Gastrocnemius medialis (tissue), 4 donors: ENCODE data around the gene NFATC2IP. TPM values are rescaled to one million over a fixed set of nuclear protein-coding genes. Genes with fewer than 3 reads are reported as not detected.

ENCODE experiments used
- ATAC-seq, 2 donors: fragments of 150-250 bp; one replicate each; pipeline ENCODE4 v1.9.1; 2016
- DNase-seq, 2 donors: peaks; one replicate each; pipeline ENCODE4 v3.0.0-alpha.2; 2019
- H3K27ac ChIP-seq, 4 donors: fragments of 200-600 bp; sonication (generic); 1 replicate in 1 of 4; 2 replicates in 3 of 4; pipeline ENCODE4 v1.5.1; 2016 to 2018; ENCODE audit warnings: mild to moderate bottlenecking in 2 of 4, moderate library complexity in 1 of 4
- H3K27me3 ChIP-seq, 3 donors: fragments of 200-600 bp; sonication (generic) in 2 of 3; 1 replicate in 1 of 3; 2 replicates in 2 of 3; pipeline versions ENCODE4 v1.5.1 to v1.6.0; 2016 to 2019; ENCODE audit warnings: mild to moderate bottlenecking in 1 of 3, moderate library complexity in 1 of 3
- H3K36me3 ChIP-seq, 2 donors: fragments of 200-600 bp; sonication (generic) in 1 of 2; one replicate each; pipeline ENCODE4 v1.5.1; 2017 to 2018
- H3K4me1 ChIP-seq, 2 donors: fragments of 200-600 bp; sonication (generic) in 1 of 2; one replicate each; pipeline ENCODE4 v1.5.1; 2016 to 2017; ENCODE audit warnings: mild to moderate bottlenecking in 2 of 2
- H3K4me3 ChIP-seq, 4 donors: fragments of 200-600 bp; sonication (generic) in 3 of 4; 1 replicate in 1 of 4; 2 replicates in 3 of 4; pipeline ENCODE4 v1.5.1; 2016 to 2019; ENCODE audit warnings: mild to moderate bottlenecking in 2 of 4
- H3K9me3 ChIP-seq, 3 donors: fragments of 200-600 bp; sonication (generic) in 2 of 3; 1 replicate in 1 of 3; 2 replicates in 2 of 3; pipeline ENCODE4 v1.5.1; 2016 to 2019
- POLR2A ChIP-seq, 2 donors: fragments of 450-650 bp; IDR thresholded peaks; one replicate each; pipeline ENCODE4 v1.6.1; 2017; ENCODE audit warnings: antibody characterized with exemption in 2 of 2, mild to moderate bottlenecking in 2 of 2, moderate library complexity in 2 of 2
- in situ Hi-C, 4 donors: fragments of 200-750 bp; cut with MboI; loops; one replicate each; pipeline versions ENCODE4 v1.15.0 to v1.8.0; 2017; ENCODE audit warnings: low sequenced_read_pairs in 4 of 4
- intact Hi-C: fragments of 100-400 bp; cut with DNase I; formaldehyde crosslinking; loops from one replicate; pipeline ENCODE4 v1.15.1; 2023; ENCODE audit warnings: low total_unique reads
- total RNA-seq, 4 donors: library from RNA; depleted of rRNA; stranded (reverse); fragments of >200 nt; gene quantifications; one replicate each; pipeline versions ENCODE4 v1.1.0 to v1.2.3, GENCODE V29; 2016
- TF ChIP-seq, protein P1 (sequence below), 5 experiments: fragments of 450-650 bp in 3 of 5; fragments of 200-600 bp in 2 of 5; sonication (generic) in 2 of 5; IDR thresholded peaks in 4 of 5; conservative IDR thresholded peaks in 1 of 5; 1 replicate in 4 of 5; 2 replicates in 1 of 5; pipeline ENCODE4 v1.5.1; 2016 to 2019; ENCODE audit warnings: antibody characterized with exemption in 5 of 5, mild to moderate bottlenecking in 3 of 5, moderate library complexity in 3 of 5

NFATC2IP gene
- total RNA-seq, 4 donors from 2014 or later: 10.3 to 18.5 (median 14.2) TPM

DNA sequence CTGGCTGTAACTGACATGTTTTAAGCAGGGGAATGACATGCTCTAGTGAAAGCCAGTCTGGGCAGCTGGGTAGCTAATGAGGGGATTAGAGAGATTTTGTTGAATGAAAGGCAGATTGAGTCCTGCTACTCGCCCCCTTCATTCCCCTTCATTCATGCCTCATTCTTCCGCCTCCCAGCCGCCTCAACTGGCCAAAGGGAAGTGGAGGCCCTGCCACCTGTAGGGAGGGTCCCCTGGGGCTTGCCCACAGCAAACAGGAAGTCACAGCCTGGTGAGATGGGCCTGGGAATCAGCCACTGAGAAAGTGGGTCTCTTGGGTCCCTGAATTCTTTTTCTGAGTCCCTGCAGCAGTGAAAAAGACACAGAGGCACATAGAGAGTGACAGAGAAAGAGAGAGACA lies 20.1 kb upstream of the NFATC2IP start:
- Histone ChIP-seq H3K27me3 (no peaks in the 10 kb centered on the region), H3K27ac (no peak overlapping the region), H3K4me3 (no peak overlapping the region), H3K4me1 (peaks cover 4 to 5% of the 10 kb centered on the region in 2 donors), H3K36me3 (no peaks in the 10 kb centered on the region), H3K9me3 (no peaks in the 10 kb centered on the region)
- in situ Hi-C loops: no loop called here
- ATAC-seq (no peak), DNase-seq (no peak)
- TF ChIP-seq, protein P1, sequence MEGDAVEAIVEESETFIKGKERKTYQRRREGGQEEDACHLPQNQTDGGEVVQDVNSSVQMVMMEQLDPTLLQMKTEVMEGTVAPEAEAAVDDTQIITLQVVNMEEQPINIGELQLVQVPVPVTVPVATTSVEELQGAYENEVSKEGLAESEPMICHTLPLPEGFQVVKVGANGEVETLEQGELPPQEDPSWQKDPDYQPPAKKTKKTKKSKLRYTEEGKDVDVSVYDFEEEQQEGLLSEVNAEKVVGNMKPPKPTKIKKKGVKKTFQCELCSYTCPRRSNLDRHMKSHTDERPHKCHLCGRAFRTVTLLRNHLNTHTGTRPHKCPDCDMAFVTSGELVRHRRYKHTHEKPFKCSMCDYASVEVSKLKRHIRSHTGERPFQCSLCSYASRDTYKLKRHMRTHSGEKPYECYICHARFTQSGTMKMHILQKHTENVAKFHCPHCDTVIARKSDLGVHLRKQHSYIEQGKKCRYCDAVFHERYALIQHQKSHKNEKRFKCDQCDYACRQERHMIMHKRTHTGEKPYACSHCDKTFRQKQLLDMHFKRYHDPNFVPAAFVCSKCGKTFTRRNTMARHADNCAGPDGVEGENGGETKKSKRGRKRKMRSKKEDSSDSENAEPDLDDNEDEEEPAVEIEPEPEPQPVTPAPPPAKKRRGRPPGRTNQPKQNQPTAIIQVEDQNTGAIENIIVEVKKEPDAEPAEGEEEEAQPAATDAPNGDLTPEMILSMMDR (IDR thresholded peaks at IDR 0.05 in 4 of 5, conservative IDR thresholded peaks at IDR 0.05 in 1 of 5): no peak
- no peak for TF ChIP-seq POLR2A (IDR thresholded peaks at IDR 0.05)
- intact Hi-C loops: no loop called here

DNA sequence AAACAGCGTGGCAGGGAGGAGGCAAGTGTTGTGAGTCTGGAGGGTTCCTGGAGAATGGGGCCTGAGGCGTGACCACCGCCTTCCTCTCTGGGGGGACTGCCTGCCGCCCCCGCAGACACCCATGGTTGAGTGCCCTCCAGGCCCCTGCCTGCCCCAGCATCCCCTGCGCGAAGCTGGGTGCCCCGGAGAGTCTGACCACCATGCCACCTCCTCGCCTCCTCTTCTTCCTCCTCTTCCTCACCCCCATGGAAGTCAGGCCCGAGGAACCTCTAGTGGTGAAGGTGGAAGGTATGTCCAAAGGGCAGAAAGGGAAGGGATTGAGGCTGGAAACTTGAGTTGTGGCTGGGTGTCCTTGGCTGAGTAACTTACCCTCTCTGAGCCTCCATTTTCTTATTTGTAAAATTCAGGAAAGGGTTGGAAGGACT lies 18.9 kb upstream of the NFATC2IP start, which contains the start of gene CD19:
Gene CD19 (plus strand): TSS at position 171 of the 425 bp plus-strand sequence. CDS start 30 bp downstream, at position 201.
- Histone ChIP-seq H3K9me3 (no peaks in the 10 kb centered on the region), H3K4me1 (no peaks in the 10 kb centered on the region), H3K27ac (no peak within 1 kb of the TSS), H3K36me3 (no peaks in the 10 kb centered on the region), H3K27me3 (no peaks in the 10 kb centered on the region), H3K4me3 (no peak within 1 kb of the TSS)
- DNase-seq (no peak), ATAC-seq (no peak)
- TF ChIP-seq, protein P1 (IDR thresholded peaks at IDR 0.05 in 4 of 5, conservative IDR thresholded peaks at IDR 0.05 in 1 of 5): no peak
- TF ChIP-seq POLR2A (IDR thresholded peaks at IDR 0.05): no peak
- intact Hi-C loops (no loop called here), in situ Hi-C loops (no loop called here)

- TF ChIP-seq, protein P1 (IDR thresholded peaks at IDR 0.05 in 4 of 5, conservative IDR thresholded peaks at IDR 0.05 in 1 of 5): no peak
- no peak for TF ChIP-seq POLR2A (IDR thresholded peaks at IDR 0.05)
- H3K4me3 ChIP-seq: no peak overlapping the region
- DNase-seq: no peak
- H3K4me1 ChIP-seq: no peaks in the 10 kb centered on the region
- no peaks in the 10 kb centered on the region for H3K36me3 ChIP-seq
- intact Hi-C loops (no loop called here), in situ Hi-C loops (no loop called here)
- H3K27ac ChIP-seq: no peak overlapping the region
- no peak for ATAC-seq
- H3K27me3 ChIP-seq: no peaks in the 10 kb centered on the region
- no peaks in the 10 kb centered on the region for H3K9me3 ChIP-seq
Measured at GRCh38 chr16:28932339-28933141, 18.2 kb upstream of the NFATC2IP start.

GRCh38 chr16:28933171-28933570 lies 17.6 kb upstream of the NFATC2IP start:
- in situ Hi-C loops (no loop called here), intact Hi-C loops (no loop called here)
- no peak for ATAC-seq

More at GRCh38 chr16:28933171-28933570, 17.6 kb upstream of the NFATC2IP start:
- Histone ChIP-seq H3K27ac (no peak overlapping the region), H3K27me3 (no peaks in the 10 kb centered on the region), H3K9me3 (no peaks in the 10 kb centered on the region), H3K4me1 (no peaks in the 10 kb centered on the region), H3K4me3 (no peak overlapping the region), H3K36me3 (no peaks in the 10 kb centered on the region)
- TF ChIP-seq, protein P1 (IDR thresholded peaks at IDR 0.05 in 4 of 5, conservative IDR thresholded peaks at IDR 0.05 in 1 of 5): no peak
- no peak for TF ChIP-seq POLR2A (IDR thresholded peaks at IDR 0.05)
- no peak for DNase-seq
